GM12875 (cell line): ENCODE measurements around the gene DLL3.

Experiments used
- H3K4me3 ChIP-seq: one replicate; pipeline ENCODE4 v1.5.1; 2011; ENCODE audit warnings: low read depth, low read length, control low read depth
- TF ChIP-seq, protein P1 (sequence below): IDR thresholded peaks from 2 replicates; pipeline ENCODE4 v1.5.1; 2011; ENCODE audit warnings: low read depth, mild to moderate bottlenecking, control low read depth, inconsistent platforms, low read length, moderate library complexity, borderline replicate concordance; ENCODE audit not compliant: insufficient read depth

DLL3 gene

DNA sequence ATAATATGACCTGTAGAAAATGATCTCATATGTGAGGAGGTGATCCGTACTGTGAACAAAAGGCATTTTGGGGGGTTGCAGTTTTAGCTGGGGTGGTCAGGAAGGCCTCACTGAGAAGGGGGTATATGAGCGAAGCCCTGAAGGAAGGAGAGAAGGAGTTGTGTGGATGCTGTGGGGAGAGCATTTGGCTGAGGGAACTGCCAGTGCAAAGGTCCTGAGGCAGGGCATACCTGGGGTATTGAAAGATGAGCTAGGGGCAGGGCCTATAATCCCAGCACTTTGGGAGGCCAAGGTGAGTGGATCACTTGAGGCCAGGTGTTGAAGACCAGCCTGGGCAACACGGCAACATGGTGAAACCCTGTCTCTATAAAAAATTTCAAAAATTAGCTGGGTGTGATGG is 18.7 kb downstream of the DLL3 start:
- TF ChIP-seq, protein P1, sequence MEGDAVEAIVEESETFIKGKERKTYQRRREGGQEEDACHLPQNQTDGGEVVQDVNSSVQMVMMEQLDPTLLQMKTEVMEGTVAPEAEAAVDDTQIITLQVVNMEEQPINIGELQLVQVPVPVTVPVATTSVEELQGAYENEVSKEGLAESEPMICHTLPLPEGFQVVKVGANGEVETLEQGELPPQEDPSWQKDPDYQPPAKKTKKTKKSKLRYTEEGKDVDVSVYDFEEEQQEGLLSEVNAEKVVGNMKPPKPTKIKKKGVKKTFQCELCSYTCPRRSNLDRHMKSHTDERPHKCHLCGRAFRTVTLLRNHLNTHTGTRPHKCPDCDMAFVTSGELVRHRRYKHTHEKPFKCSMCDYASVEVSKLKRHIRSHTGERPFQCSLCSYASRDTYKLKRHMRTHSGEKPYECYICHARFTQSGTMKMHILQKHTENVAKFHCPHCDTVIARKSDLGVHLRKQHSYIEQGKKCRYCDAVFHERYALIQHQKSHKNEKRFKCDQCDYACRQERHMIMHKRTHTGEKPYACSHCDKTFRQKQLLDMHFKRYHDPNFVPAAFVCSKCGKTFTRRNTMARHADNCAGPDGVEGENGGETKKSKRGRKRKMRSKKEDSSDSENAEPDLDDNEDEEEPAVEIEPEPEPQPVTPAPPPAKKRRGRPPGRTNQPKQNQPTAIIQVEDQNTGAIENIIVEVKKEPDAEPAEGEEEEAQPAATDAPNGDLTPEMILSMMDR, result no peak
- no peak overlapping the region for H3K4me3 ChIP-seq

- TF ChIP-seq, protein P1, result no peak
- H3K4me3 ChIP-seq, result no peak overlapping the region
These were observed 19.7 kb downstream of the DLL3 start for GRCh38 chr19:39518458-39518857.

DNA sequence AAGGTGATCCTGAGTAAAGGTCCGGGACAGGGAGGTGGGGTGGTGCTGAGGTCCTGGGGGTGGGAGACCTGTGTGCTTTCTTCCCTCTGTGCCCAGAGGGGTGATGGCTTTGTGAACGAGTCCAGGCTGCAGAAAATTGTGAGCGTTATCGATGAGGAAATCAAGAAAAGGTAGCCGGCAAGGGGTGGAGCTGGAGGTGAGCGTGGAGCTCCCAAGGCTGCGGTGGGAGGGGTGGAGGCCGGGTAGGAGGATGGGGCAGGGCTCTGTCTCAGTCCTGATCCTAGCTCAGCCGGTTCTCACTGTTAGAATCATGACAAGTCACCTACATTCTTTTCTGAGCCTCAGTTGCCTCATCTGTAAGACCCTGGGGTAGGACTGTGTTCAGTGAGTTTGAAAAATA is 20.2 kb downstream of the DLL3 start:
- no peak overlapping the region for H3K4me3 ChIP-seq
- TF ChIP-seq, protein P1, result no peak

DNA sequence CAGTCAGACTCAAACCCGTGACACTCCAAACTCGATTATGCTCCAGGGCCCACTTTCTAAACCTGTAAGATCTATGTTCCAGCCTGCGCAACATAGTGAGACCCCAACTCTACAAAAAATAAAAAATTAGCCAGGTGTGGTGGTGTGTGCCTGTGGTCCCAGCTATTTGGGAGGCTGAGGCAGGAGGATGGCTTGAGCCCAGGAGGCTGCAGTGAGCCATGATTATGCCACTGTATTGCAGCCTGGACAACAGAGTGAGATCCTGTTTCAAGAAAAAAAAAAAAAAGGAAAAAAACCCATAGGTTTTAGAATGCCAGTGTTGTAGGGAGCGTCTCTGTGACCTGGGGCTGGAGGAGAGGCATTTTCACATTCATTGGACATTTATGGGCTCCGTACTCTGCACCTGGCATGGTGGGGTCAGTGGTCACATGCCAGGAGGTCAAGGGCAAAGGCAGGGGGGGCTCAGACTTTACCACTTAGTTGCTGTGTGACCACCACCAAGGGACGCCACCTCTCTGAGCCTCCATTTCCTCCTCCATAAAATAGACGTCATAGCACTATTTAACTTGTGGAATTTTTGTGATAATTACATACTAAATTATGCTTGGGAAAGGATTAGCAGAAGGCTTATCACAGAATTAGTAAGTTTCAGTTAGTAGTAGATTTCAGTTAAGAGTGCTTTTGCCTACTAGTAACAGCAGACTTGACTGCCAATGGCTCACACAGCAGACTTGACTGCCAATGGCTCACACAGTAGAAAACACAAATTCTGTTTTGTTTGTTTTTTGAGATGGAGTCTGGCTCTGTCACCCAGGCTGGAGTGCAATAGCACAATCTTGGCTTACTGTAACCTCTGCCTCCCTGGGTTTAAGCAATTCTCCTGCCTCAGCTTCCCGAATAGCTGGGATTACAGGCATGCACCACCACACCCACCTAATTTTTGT is 22.1 kb downstream of the DLL3 start:
- TF ChIP-seq, protein P1, result no peak
- H3K4me3 ChIP-seq, result no peak overlapping the region

DNA sequence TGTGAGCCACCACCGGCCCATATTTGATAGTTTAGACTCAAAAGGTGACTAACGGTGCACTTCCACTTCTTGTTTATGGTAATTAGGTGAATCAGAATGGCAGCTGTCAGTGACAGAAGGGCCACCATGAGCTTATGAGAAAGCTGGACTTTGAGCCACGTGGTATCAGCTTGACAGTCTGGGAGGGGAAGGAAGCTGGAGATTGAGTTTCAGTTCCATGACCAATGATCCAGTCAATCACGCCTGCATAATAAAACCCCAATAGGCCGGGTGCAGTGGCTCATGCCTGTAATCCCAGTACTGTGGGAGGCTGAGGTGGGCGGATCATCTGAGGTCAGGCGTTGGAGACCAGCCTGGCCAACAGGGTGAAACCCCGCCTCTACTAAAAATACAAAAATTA is 25.7 kb downstream of the DLL3 start:
- TF ChIP-seq, protein P1, result no peak
- H3K4me3 ChIP-seq, result no peak overlapping the region

- TF ChIP-seq, protein P1, result no peak
- no peak overlapping the region for H3K4me3 ChIP-seq
These were observed 26.5 kb downstream of the DLL3 start for GRCh38 chr19:39525205-39525604.

DNA sequence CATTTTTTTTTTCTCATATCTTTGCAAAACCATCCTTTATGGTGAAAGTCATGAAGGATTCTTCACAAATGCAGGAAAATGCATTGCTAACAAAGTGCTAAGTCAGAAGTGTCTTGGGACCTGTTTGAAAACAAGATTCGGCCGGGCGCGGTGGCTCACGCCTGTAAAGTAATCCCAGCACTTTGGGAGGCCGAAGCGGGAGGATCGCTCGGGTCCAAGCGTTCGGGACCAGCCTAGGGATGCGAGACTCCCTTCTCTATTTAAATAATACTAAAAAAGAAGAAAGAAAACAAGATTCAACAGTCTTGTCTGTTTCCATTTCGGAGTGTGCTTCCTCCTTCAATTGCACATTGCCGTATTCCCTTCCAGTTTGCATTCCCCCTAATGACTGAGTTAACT is 33.1 kb downstream of the DLL3 start:
- TF ChIP-seq, protein P1, result no peak
- peak overlapping the region; percentile 100 for H3K4me3 ChIP-seq
